GM20000 (cell line): ENCODE data around the gene CCR2.
A peak's percentile ranks its signal among the peaks of the same experiment; 100 is the strongest.

ENCODE experiments used
- DNase-seq: peaks from one replicate; pipeline ENCODE4 v3.0.0; 2012; ENCODE audit warnings: low spot score
- CTCF ChIP-seq: IDR thresholded peaks from 2 replicates; pipeline ENCODE4 v1.5.1; 2012; ENCODE audit warnings: mild to moderate bottlenecking, control low read depth; ENCODE audit errors: extremely low read depth, missing control alignments

Gene CCR2

GRCh38 chr3:46365737-46366524 is 12.0 kb downstream of the CCR2 start:
- TF ChIP-seq CTCF, result no peak
- no peak for DNase-seq

- no peak for DNase-seq
- no peak for TF ChIP-seq CTCF
Measured at GRCh38 chr3:46367811-46368210, 13.9 kb downstream of the CCR2 start.

GRCh38 chr3:46368569-46368968 is 14.7 kb downstream of the CCR2 start:
- peak; percentile 60 for DNase-seq
- peak; percentile 46 for TF ChIP-seq CTCF

- TF ChIP-seq CTCF, result no peak
- DNase-seq, result no peak
Measured at GRCh38 chr3:46369151-46369550, 15.2 kb downstream of the CCR2 start.

- DNase-seq, result no peak
- TF ChIP-seq CTCF, result no peak
Measured at GRCh38 chr3:46369675-46370132, 15.8 kb downstream of the CCR2 start.

- DNase-seq, result no peak
- no peak for TF ChIP-seq CTCF
Measured at GRCh38 chr3:46370839-46371518, 17.1 kb downstream of the CCR2 start, which contains the start of gene CCR5. Gene CCR5, plus strand, starts transcription at chr3:46370946. Its CDS starts 1,957 bp downstream, at chr3:46372903.

GRCh38 chr3:46371519-46372340 is 17.8 kb downstream of the CCR2 start:
- DNase-seq, result no peak

More at GRCh38 chr3:46371519-46372340, 17.8 kb downstream of the CCR2 start:
- TF ChIP-seq CTCF, result no peak
